Measurements from ENCODE around the gene FUBP1. TPM values are rescaled to one million over a fixed set of nuclear protein-coding genes. Genes with fewer than 3 reads are reported as not detected.
"Not testable (repeated sequence)": the region's sequence is repeated elsewhere in the genome, so short reads cannot be mapped to it uniquely, and the experiment has no call there.

Gene FUBP1
- total and polyA plus RNA-seq, 8 donors: 95.4 to 412 (median 360) TPM

DNA sequence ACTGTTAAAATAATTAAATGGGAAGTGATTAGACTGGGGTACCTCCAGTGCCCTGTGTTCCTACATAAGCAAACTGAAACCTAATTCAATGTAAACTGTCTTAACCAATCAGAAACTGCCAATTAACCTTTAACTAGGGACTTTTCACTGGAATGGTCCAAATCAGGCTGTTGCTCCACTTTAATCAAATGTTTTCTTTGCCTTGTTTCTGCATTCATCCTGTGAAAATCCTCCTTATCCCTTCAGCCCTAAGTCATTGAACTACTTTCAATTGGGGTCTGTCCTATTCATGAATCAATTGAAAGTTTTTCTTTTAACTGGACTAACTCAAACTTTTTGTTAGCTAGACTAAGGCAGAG lies 5.1 kb upstream of the FUBP1 start:
- Histone ChIP-seq H3K36me3 (no peaks in the 10 kb centered on the region), H3K27ac (no peak overlapping the region), H3K27me3 (no peaks in the 10 kb centered on the region), H3K4me3 (no peak overlapping the region), H3K4me1 (peaks cover 0 to 20% of the 10 kb centered on the region in 2 donors), H3K9me3 (no peaks in the 10 kb centered on the region)
- TF ChIP-seq, protein P1, sequence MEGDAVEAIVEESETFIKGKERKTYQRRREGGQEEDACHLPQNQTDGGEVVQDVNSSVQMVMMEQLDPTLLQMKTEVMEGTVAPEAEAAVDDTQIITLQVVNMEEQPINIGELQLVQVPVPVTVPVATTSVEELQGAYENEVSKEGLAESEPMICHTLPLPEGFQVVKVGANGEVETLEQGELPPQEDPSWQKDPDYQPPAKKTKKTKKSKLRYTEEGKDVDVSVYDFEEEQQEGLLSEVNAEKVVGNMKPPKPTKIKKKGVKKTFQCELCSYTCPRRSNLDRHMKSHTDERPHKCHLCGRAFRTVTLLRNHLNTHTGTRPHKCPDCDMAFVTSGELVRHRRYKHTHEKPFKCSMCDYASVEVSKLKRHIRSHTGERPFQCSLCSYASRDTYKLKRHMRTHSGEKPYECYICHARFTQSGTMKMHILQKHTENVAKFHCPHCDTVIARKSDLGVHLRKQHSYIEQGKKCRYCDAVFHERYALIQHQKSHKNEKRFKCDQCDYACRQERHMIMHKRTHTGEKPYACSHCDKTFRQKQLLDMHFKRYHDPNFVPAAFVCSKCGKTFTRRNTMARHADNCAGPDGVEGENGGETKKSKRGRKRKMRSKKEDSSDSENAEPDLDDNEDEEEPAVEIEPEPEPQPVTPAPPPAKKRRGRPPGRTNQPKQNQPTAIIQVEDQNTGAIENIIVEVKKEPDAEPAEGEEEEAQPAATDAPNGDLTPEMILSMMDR (IDR thresholded peaks at IDR 0.05): no peak
- intact Hi-C loops (cut with DNase I): no loop called here
- ATAC-seq (no peak), DNase-seq (no peak)

DNA sequence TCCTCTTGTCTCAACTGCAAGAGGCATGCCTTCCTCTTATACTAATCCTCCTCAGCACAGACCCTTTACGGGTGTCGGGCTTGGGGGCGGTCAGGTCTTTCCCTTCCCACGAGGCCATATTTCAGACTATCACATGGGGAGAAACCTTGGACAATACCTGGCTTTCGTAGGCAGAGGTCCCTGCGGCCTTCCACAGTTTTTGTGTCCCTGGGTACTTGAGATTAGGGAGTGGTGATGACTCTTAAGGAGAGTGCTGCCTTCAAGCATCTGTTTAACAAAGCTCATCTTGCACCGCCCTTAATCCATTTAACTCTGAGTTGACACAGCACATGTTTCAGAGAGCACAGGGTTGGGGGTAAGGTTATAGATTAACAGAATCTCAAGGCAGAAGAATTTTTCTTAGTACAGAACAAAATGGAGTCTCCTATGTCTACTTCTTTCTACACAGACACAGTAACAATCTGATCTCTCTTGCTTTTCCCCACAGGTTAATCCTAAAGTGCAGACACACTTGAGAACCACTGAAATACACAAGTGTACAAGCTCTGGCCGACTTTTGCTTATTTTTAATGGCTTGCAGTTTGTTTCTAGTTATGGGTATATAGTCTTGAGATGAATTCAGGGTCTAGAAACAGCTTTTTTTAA lies 4.6 kb upstream of the FUBP1 start:
- H3K9me3 ChIP-seq; H3K27ac ChIP-seq; H3K27me3 ChIP-seq; DNase-seq; intact Hi-C loops (cut with DNase I); ATAC-seq; H3K4me3 ChIP-seq; H3K36me3 ChIP-seq: not testable (repeated sequence)
- H3K4me1 ChIP-seq: peaks cover 0 to 20% of the 10 kb centered on the region in 2 donors

DNA sequence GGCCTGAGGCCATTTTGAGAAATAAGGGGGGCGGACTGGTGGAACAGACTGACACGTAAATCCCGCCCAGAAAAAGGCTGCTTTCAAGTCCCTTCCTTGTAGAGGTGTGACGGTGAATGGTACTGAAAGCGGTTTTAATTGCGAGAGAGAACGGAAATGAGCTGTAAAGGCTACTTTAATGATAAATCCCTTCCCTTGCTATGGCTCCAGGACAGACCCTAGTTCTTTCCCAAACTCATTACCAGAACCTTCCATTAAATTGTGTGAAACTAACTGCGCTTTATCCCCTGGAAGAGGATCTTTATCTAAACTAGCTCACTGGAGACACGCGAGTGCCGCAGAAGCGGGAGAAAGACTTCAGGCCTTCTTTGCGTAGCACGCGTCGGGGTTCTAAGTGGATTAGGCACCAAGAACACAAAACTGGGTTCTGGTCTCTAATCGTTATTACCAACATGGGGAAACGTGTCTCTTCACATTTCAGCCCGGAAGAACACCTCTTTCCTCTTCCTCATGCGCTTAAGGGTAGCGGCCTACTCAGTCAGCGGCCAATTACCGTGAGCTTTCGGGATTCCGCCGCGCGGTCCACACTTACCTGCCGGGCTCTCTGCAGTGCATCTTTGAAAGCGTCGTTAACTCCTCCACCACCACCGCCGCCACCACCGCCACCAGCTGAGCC lies 441 bp downstream of the FUBP1 start:
- ATAC-seq (peak; percentile 77), DNase-seq (peak in 3 of 4 donors; percentile 68 to 92 (median 82))
- Histone ChIP-seq H3K4me3 (peak overlapping the region; percentile 60 to 68), H3K9me3 (no peaks in the 10 kb centered on the region), H3K27ac (peak overlapping the region; percentile 94 to 97), H3K4me1 (peaks cover 16 to 57% of the 10 kb centered on the region in 2 donors), H3K27me3 (no peaks in the 10 kb centered on the region), H3K36me3 (peaks cover 0 to 6% of the 10 kb centered on the region in 2 donors)
- intact Hi-C loops (cut with DNase I): loop anchor here in 1 of 2 donors (10.0 kb wide), 1 partner anchor 136 kb away; no protein-coding TSS in a partner anchor
- TF ChIP-seq, protein P1 (IDR thresholded peaks at IDR 0.05): no peak

DNA sequence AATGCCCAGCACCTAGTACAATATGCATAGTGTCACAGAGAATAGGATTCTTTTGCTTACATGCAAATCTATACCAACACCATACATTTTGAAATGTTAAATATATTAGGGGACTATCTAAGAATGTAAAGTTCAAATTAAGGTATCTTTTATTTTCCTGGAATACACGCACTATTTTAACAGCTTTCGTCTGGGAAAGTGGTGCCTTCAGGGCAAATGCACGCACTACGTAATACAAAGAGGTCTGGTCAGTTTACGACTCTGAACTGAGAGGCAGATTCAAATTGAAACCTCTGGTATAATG lies 931 bp downstream of the FUBP1 start:
- TF ChIP-seq, protein P1 (IDR thresholded peaks at IDR 0.05): no peak
- Histone ChIP-seq H3K27me3 (no peaks in the 10 kb centered on the region), H3K36me3 (peaks cover 0 to 6% of the 10 kb centered on the region in 2 donors), H3K4me1 (peaks cover 16 to 59% of the 10 kb centered on the region in 2 donors), H3K9me3 (no peaks in the 10 kb centered on the region), H3K4me3 (peak overlapping the region; percentile 60 to 68), H3K27ac (peak overlapping the region; percentile 94 to 97)
- ATAC-seq (no peak), DNase-seq (no peak)
- intact Hi-C loops (cut with DNase I): loop anchor here in 1 of 2 donors (10.0 kb wide), 1 partner anchor 137 kb away; no protein-coding TSS in a partner anchor

DNA sequence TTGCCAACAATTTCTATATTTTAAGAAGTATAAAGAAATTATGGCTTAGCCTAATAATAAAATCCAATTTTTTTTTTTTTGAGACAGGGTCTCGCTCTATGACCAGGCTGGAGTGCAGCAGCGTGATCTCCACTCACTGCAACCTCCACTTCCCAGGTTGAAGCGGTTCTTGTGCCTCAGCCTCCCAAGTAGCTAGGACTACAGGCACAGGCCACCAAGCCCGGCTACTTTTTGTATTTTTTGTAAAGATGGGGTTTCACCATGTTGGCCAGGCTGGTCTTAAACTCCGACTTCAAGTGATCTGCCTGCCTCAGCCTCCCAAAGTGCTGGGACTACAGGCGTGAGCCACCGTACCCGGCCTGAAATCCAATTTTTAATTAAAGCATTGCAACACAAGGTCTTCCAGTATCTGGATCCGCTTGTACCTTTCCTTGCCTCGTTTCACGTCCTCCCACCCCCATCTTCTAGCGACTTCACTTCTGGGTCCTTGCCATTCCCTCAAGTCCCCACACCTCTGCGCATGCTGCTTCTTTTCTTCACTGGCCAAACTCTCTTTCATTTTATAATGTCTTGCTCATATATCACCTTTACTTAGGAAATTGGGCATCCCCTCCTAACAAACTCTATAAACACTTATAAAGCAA lies 2.3 kb downstream of the FUBP1 start:
- no peak for ATAC-seq
- intact Hi-C loops (cut with DNase I): loop anchor here in 1 of 2 donors (10.0 kb wide), 1 partner anchor 138 kb away; no protein-coding TSS in a partner anchor
- Histone ChIP-seq H3K36me3 (peaks cover 0 to 6% of the 10 kb centered on the region in 2 donors), H3K9me3 (no peaks in the 10 kb centered on the region), H3K27me3 (no peaks in the 10 kb centered on the region), H3K27ac (peak overlapping the region in 1 of 2 donors; percentile 97), H3K4me1 (peaks cover 16 to 72% of the 10 kb centered on the region in 2 donors), H3K4me3 (peak overlapping the region; percentile 60 to 68)
- TF ChIP-seq, protein P1 (IDR thresholded peaks at IDR 0.05): no peak
- DNase-seq: no peak

Data from left lung (tissue), 10 donors.